OCI-M2 (cell line): Measurements from ENCODE around the gene GAS1.

ENCODE experiments used
- DNase-seq: peaks from one replicate; lab custom pipeline; 2025; ENCODE audit not compliant: unreplicated experiment; lab: John Stamatoyannopoulos, UW

Gene GAS1

GRCh38 chr9:86926145-86926544 lies 21.2 kb downstream of the GAS1 start:
- DNase-seq = no peak

- DNase-seq = no peak
Observed at GRCh38 chr9:86925686-86926085, 21.6 kb downstream of the GAS1 start.

GRCh38 chr9:86924206-86924605 lies 23.1 kb downstream of the GAS1 start:
- no peak for DNase-seq

GRCh38 chr9:86921151-86921923 lies 26.0 kb downstream of the GAS1 start:
- no peak for DNase-seq

- DNase-seq = no peak
Observed at GRCh38 chr9:86918556-86918955, 28.8 kb downstream of the GAS1 start.

- no peak for DNase-seq
Observed at GRCh38 chr9:86912210-86912609, 35.1 kb downstream of the GAS1 start.

- DNase-seq = no peak
Observed at GRCh38 chr9:86909388-86909787, 37.9 kb downstream of the GAS1 start.

- DNase-seq = no peak
Observed at GRCh38 chr9:86908261-86908660, 39.0 kb downstream of the GAS1 start.

- DNase-seq = no peak
Observed at GRCh38 chr9:86907346-86907745, 40.0 kb downstream of the GAS1 start.

- DNase-seq = no peak
Observed at GRCh38 chr9:86903734-86904085, 43.6 kb downstream of the GAS1 start.

GRCh38 chr9:86902991-86903733 lies 44.1 kb downstream of the GAS1 start:
- DNase-seq = no peak

- DNase-seq = no peak
Observed at GRCh38 chr9:86902586-86902985, 44.7 kb downstream of the GAS1 start.

- DNase-seq = no peak
Observed at GRCh38 chr9:86902176-86902575, 45.1 kb downstream of the GAS1 start.

- DNase-seq = no peak
Observed at GRCh38 chr9:86901511-86901910, 45.8 kb downstream of the GAS1 start.
